MM.1S (cell line): ENCODE data around the gene TEKT3.

ENCODE experiments used
- DNase-seq: peaks from one replicate; pipeline ENCODE4 v3.0.0-alpha.2; 2015
- H2AFZ ChIP-seq: fragments of 300-600 bp; sonication (generic); 2 replicates; pipeline ENCODE4 v1.6.0; 2016; ENCODE audit warnings: antibody characterized with exemption, low read length
- H3F3A ChIP-seq: fragments of 300-600 bp; sonication (generic); 2 replicates; pipeline ENCODE4 v1.6.1; 2016; ENCODE audit warnings: mild to moderate bottlenecking, antibody characterized with exemption, low read length, moderate library complexity, mixed read lengths; ENCODE audit not compliant: insufficient read depth
- H3K27ac ChIP-seq: fragments of 300-600 bp; sonication (generic); 2 replicates; pipeline ENCODE4 v1.5.1; 2016; ENCODE audit warnings: mild to moderate bottlenecking, low read length
- H3K27me3 ChIP-seq: fragments of 300-600 bp; sonication (generic); replicated peaks from 2 replicates; pipeline ENCODE4 v1.6.0; 2016; ENCODE audit warnings: low read length; ENCODE audit not compliant: insufficient read depth
- H3K36me3 ChIP-seq: fragments of 300-600 bp; sonication (generic); replicated peaks from 2 replicates; pipeline ENCODE4 v1.6.1; 2016; ENCODE audit warnings: mild to moderate bottlenecking, low read length, mixed read lengths; ENCODE audit not compliant: insufficient read depth
- H3K4me1 ChIP-seq: fragments of 300-600 bp; sonication (generic); 2 replicates; pipeline ENCODE4 v1.6.1; 2016; ENCODE audit warnings: low read length, mixed read lengths
- H3K4me2 ChIP-seq: fragments of 300-600 bp; sonication (generic); 2 replicates; pipeline ENCODE4 v1.6.0; 2016; ENCODE audit warnings: low read depth, low read length
- H3K4me3 ChIP-seq: fragments of 300-600 bp; sonication (generic); 2 replicates; pipeline ENCODE4 v1.5.1; 2016; ENCODE audit warnings: low read length, mixed read lengths
- H3K79me2 ChIP-seq: fragments of 300-600 bp; sonication (generic); 2 replicates; pipeline ENCODE4 v1.6.1; 2016; ENCODE audit warnings: mixed run types, low read length, mixed read lengths
- H3K9ac ChIP-seq: fragments of 300-600 bp; sonication (generic); 2 replicates; pipeline ENCODE4 v1.6.1; 2016; ENCODE audit warnings: low read length, mixed read lengths
- H3K9me2 ChIP-seq: fragments of 300-600 bp; sonication (generic); replicated peaks from 2 replicates; pipeline ENCODE4 v1.6.1; 2016; ENCODE audit warnings: mild to moderate bottlenecking, low read length, mixed read lengths; ENCODE audit not compliant: insufficient read depth
- H3K9me3 ChIP-seq: fragments of 300-600 bp; sonication (generic); replicated peaks from 2 replicates; pipeline ENCODE4 v1.6.1; 2016; ENCODE audit warnings: mild to moderate bottlenecking, low read length, mixed read lengths; ENCODE audit not compliant: insufficient read depth
- H4K20me1 ChIP-seq: fragments of 300-600 bp; sonication (generic); 2 replicates; pipeline ENCODE4 v1.6.1; 2016; ENCODE audit warnings: mild to moderate bottlenecking, low read length, moderate library complexity, mixed read lengths; ENCODE audit not compliant: insufficient read depth
- EZH2 ChIP-seq: fragments of 300-600 bp; sonication (generic); optimal IDR thresholded peaks from 2 replicates; pipeline ENCODE3; 2017; ENCODE audit warnings: low read depth, mild to moderate bottlenecking, antibody characterized with exemption, low read length, mixed read lengths
- EZH2phosphoT487 ChIP-seq: fragments of 300-600 bp; sonication (generic); IDR thresholded peaks from 2 replicates; pipeline ENCODE4 v1.6.1; 2018; ENCODE audit warnings: antibody characterized with exemption, low read length
- TF ChIP-seq, protein P1 (sequence below): fragments of 300-600 bp; sonication (generic); IDR thresholded peaks from 2 replicates; pipeline ENCODE4 v1.5.1; 2016; ENCODE audit warnings: antibody characterized with exemption, low read length, mixed read lengths

Gene TEKT3

DNA sequence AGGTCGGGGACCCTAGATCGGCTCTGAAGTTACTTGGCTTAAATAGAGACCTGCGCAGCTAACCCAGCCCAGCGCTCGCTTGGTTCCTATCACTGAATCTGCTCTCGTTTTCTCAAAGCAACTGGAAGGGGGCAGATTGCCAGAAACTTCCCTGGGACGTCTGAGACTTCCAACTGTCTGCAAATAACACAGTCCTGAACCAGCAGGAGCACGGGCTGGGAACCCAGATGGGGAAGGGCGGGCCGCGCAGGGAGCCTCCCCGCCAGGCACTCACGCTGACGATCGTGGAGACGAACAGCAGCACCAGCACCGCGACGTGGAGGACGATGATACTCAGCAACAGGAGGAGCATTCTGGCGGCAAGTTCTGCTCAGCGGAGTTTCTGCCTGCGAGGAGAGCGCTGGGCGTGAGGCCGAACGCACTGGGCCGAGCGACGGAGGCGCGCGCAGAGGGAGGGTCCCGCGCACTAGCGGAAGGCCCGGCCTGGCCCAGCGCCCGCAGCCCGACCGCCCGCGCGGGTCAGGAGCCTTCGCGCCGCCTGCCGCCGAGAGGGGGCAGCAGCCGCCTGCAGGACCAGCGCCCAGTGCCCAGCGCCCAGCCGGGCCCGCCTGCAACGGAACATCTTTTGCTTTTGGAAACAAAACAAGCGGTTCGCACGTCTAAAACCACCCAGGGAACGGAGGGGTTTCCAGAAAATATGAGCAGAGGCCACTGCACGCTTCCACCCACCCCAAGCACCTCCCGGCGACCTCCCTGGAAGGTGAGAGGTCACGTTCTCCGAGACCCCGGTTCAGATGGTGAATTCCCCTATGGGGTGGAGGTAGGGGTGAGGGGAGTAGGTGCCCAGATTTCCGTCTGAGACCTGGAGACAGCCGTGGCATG, 80.8 kb downstream of the TEKT3 start:
- Histone ChIP-seq H3F3A (no peaks in the 10 kb centered on the region), H3K9ac (no peak overlapping the region), H3K27me3 (no peaks in the 10 kb centered on the region), H3K4me3 (no peak overlapping the region), H3K9me3 (no peaks in the 10 kb centered on the region), H3K79me2 (no peaks in the 10 kb centered on the region), H3K9me2 (no peaks in the 10 kb centered on the region), H4K20me1 (no peaks in the 10 kb centered on the region), H3K4me2 (no peak overlapping the region), H3K4me1 (no peaks in the 10 kb centered on the region), H3K27ac (no peak overlapping the region), H2AFZ (no peak overlapping the region), H3K36me3 (no peaks in the 10 kb centered on the region)
- no peak for TF ChIP-seq EZH2phosphoT487
- no peak for TF ChIP-seq EZH2
- DNase-seq: no peak

DNA sequence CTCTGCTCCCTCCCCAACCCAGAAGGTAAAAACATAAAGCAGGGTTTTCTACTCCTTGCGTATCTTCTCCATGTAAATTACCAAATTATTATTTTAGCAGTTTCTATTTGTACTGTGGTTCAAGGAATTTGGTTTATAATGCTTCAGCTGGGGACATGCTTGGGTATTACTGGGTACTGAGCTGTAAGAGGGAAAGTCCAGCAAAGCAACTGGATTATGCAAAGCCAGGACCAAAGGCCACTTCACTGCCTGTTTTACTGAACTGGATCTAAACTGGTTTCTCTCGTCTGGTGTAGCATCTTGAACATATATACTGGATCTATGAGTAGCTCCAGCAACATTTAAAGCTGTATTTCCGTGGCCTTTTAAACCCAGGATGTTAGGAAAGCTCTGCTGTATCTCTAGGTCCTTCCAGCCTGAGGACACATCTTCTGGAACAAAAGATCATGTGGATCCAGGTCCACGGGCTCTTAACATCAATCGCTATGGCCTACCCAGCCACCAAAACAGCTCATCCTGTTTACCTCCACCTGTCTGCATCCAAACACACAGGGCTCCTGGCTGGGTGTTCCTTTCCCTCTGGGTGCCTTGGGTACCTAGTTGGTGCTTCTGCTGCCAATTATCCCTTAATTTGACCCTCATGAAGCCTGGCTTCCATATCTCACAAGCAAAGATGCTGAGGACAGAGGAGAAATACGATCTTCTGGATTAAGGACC, 83.4 kb downstream of the TEKT3 start:
- no peaks in the 10 kb centered on the region for H3K79me2 ChIP-seq
- no peaks in the 10 kb centered on the region for H3K9me3 ChIP-seq
- DNase-seq: no peak
- H2AFZ ChIP-seq: no peak overlapping the region
- no peak overlapping the region for H3K27ac ChIP-seq
- H3F3A ChIP-seq: no peaks in the 10 kb centered on the region
- no peaks in the 10 kb centered on the region for H4K20me1 ChIP-seq
- H3K9me2 ChIP-seq: no peaks in the 10 kb centered on the region
- H3K9ac ChIP-seq: no peak overlapping the region
- no peaks in the 10 kb centered on the region for H3K36me3 ChIP-seq
- TF ChIP-seq EZH2: no peak
- TF ChIP-seq, protein P1, sequence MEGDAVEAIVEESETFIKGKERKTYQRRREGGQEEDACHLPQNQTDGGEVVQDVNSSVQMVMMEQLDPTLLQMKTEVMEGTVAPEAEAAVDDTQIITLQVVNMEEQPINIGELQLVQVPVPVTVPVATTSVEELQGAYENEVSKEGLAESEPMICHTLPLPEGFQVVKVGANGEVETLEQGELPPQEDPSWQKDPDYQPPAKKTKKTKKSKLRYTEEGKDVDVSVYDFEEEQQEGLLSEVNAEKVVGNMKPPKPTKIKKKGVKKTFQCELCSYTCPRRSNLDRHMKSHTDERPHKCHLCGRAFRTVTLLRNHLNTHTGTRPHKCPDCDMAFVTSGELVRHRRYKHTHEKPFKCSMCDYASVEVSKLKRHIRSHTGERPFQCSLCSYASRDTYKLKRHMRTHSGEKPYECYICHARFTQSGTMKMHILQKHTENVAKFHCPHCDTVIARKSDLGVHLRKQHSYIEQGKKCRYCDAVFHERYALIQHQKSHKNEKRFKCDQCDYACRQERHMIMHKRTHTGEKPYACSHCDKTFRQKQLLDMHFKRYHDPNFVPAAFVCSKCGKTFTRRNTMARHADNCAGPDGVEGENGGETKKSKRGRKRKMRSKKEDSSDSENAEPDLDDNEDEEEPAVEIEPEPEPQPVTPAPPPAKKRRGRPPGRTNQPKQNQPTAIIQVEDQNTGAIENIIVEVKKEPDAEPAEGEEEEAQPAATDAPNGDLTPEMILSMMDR: no peak
- TF ChIP-seq EZH2phosphoT487: no peak
- H3K4me1 ChIP-seq: no peaks in the 10 kb centered on the region
- no peaks in the 10 kb centered on the region for H3K27me3 ChIP-seq
- H3K4me2 ChIP-seq: no peak overlapping the region
- no peak overlapping the region for H3K4me3 ChIP-seq

DNA sequence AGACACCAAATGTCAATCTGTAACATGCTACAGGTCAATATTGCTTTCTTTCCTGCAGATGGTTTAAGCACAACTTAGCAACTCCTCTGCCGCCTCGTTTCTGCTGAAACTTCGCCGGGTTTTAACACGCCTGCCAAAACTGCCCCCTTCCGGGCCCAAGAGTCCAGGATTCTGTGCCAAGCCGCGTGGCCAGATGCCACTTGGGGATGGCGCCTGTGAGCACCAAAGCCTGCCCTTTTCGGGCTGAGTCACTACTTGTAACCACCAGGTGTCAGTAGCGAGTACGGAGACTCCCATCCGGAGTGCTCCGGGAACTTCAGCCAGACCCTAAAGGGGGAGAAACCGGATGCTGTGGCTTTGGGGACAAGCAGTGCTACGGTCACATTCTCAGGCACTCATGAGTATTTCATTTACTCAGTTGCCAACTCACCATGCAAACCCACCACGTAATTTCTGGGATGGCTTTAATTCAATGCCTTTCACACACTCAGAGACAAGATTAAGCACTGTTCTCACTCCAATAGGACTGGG, 84.1 kb downstream of the TEKT3 start:
- H3K9ac ChIP-seq: no peak overlapping the region
- no peaks in the 10 kb centered on the region for H3K9me2 ChIP-seq

More for the DNA sequence above, 84.1 kb downstream of the TEKT3 start:
- no peaks in the 10 kb centered on the region for H3K9me3 ChIP-seq
- no peak overlapping the region for H3K4me2 ChIP-seq
- H3F3A ChIP-seq: no peaks in the 10 kb centered on the region
- no peaks in the 10 kb centered on the region for H3K27me3 ChIP-seq
- no peaks in the 10 kb centered on the region for H3K36me3 ChIP-seq
- DNase-seq: peak; percentile 31
- H2AFZ ChIP-seq: no peak overlapping the region
- no peak overlapping the region for H3K4me3 ChIP-seq
- H4K20me1 ChIP-seq: no peaks in the 10 kb centered on the region
- no peaks in the 10 kb centered on the region for H3K4me1 ChIP-seq
- no peak overlapping the region for H3K27ac ChIP-seq
- H3K79me2 ChIP-seq: no peaks in the 10 kb centered on the region
- TF ChIP-seq, protein P1: peak; percentile 55
- TF ChIP-seq EZH2phosphoT487 (no peak), EZH2 (no peak)
